Endothelial cell of hepatic sinusoid (primary cell): Measurements from ENCODE around the gene BNIP3.

Experiments
- in situ Hi-C: cut with HindIII; loops from 2 replicates; pipeline ENCODE4 v1.10.0; 2017; ENCODE audit warnings: low sequenced_read_pairs

The BNIP3 gene

GRCh38 chr10:131981429-131982184 lies at the start of gene BNIP3:
Gene BNIP3 (minus strand): TSS chr10:131981923. CDS start chr10:131981806, 117 bp downstream.
- in situ Hi-C loops: loop anchor here (5.0 kb wide), 2 partner anchors 34 to 74 kb away; no protein-coding TSS in a partner anchor

GRCh38 chr10:132030898-132031463 lies 49.3 kb upstream of the BNIP3 start:
- in situ Hi-C loops: no loop called here

GRCh38 chr10:132028706-132029105 lies 47.0 kb upstream of the BNIP3 start:
- in situ Hi-C loops: no loop called here

- in situ Hi-C loops: no loop called here
These were observed 45.8 kb upstream of the BNIP3 start for GRCh38 chr10:132027423-132027983.

GRCh38 chr10:132023092-132023811 lies 41.5 kb upstream of the BNIP3 start:
- in situ Hi-C loops: no loop called here

GRCh38 chr10:132022241-132022640 lies 40.5 kb upstream of the BNIP3 start:
- in situ Hi-C loops: no loop called here

- in situ Hi-C loops: no loop called here
These were observed 39.9 kb upstream of the BNIP3 start for GRCh38 chr10:132021504-132022143.

- in situ Hi-C loops: no loop called here
These were observed 39.3 kb upstream of the BNIP3 start for GRCh38 chr10:132021046-132021445.

GRCh38 chr10:132020456-132020855 lies 38.7 kb upstream of the BNIP3 start:
- in situ Hi-C loops: no loop called here

GRCh38 chr10:132019366-132019765 lies 37.6 kb upstream of the BNIP3 start:
- in situ Hi-C loops: no loop called here

GRCh38 chr10:132018446-132018845 lies 36.7 kb upstream of the BNIP3 start:
- in situ Hi-C loops: no loop called here

- in situ Hi-C loops: no loop called here
These were observed 34.8 kb upstream of the BNIP3 start for GRCh38 chr10:132016514-132016913.

- in situ Hi-C loops: no loop called here
These were observed 29.7 kb upstream of the BNIP3 start for GRCh38 chr10:132011445-132011844.

- in situ Hi-C loops: no loop called here
These were observed 29.3 kb upstream of the BNIP3 start for GRCh38 chr10:132011024-132011423.

GRCh38 chr10:132010483-132010882 lies 28.8 kb upstream of the BNIP3 start:
- in situ Hi-C loops: no loop called here

GRCh38 chr10:132009575-132009974 lies 27.9 kb upstream of the BNIP3 start:
- in situ Hi-C loops: no loop called here

GRCh38 chr10:132007681-132008080 lies 26.0 kb upstream of the BNIP3 start:
- in situ Hi-C loops: no loop called here

GRCh38 chr10:132006966-132007365 lies 25.2 kb upstream of the BNIP3 start:
- in situ Hi-C loops: no loop called here

GRCh38 chr10:132005147-132005546 lies 23.4 kb upstream of the BNIP3 start:
- in situ Hi-C loops: no loop called here

- in situ Hi-C loops: no loop called here
These were observed 22.3 kb upstream of the BNIP3 start for GRCh38 chr10:132004052-132004451.

GRCh38 chr10:132003282-132003924 lies 21.7 kb upstream of the BNIP3 start:
- in situ Hi-C loops: no loop called here
